Loucy (cell line): ENCODE data around the gene NANOS2.

ENCODE experiments used
- H2AFZ ChIP-seq: fragments of 200-600 bp; sonication (generic); 2 replicates; pipeline ENCODE4 v1.6.0; 2016; ENCODE audit warnings: antibody characterized with exemption, mild to moderate bottlenecking, low read length, moderate library complexity
- H3F3A ChIP-seq: fragments of 200-600 bp; 2 replicates; pipeline ENCODE4 v1.6.0; 2016; ENCODE audit warnings: antibody characterized with exemption, low read depth, mild to moderate bottlenecking
- H3K27me3 ChIP-seq: fragments of 200-600 bp; sonication (generic); 2 replicates; pipeline ENCODE4 v1.6.1; 2014; ENCODE audit warnings: low read length, mild to moderate bottlenecking; ENCODE audit not compliant: insufficient read depth, poor library complexity, severe bottlenecking
- H3K36me3 ChIP-seq: fragments of 200-600 bp; sonication (generic); 2 replicates; pipeline ENCODE4 v1.6.1; 2016; ENCODE audit warnings: low read length; ENCODE audit not compliant: insufficient read depth
- H3K4me1 ChIP-seq: fragments of 200-600 bp; sonication (generic); 2 replicates; pipeline ENCODE4 v1.5.1; 2014; ENCODE audit warnings: low read length, mild to moderate bottlenecking; ENCODE audit not compliant: insufficient read depth, poor library complexity, severe bottlenecking
- H3K4me2 ChIP-seq: fragments of 200-600 bp; sonication (generic); 2 replicates; pipeline ENCODE4 v1.6.0; 2014; ENCODE audit warnings: antibody characterized with exemption, low read length, low read depth, mild to moderate bottlenecking; ENCODE audit not compliant: poor library complexity, severe bottlenecking
- H3K4me3 ChIP-seq: fragments of 200-600 bp; sonication (generic); 2 replicates; pipeline ENCODE4 v1.5.1; 2014; ENCODE audit warnings: low read length, mild to moderate bottlenecking, mixed read lengths; ENCODE audit not compliant: poor library complexity, severe bottlenecking
- H3K79me2 ChIP-seq: fragments of 200-600 bp; sonication (generic); 2 replicates; pipeline ENCODE4 v1.6.1; 2014; ENCODE audit warnings: low read length; ENCODE audit not compliant: insufficient read depth
- H3K9ac ChIP-seq: fragments of 200-600 bp; sonication (generic); 2 replicates; pipeline ENCODE4 v1.6.0; 2014; ENCODE audit warnings: mild to moderate bottlenecking, low read depth, low read length, moderate library complexity; ENCODE audit not compliant: poor library complexity, severe bottlenecking
- H3K9me2 ChIP-seq: fragments of 200-600 bp; sonication (generic); replicated peaks from 2 replicates; pipeline ENCODE4 v1.6.1; 2016; ENCODE audit warnings: low read depth, low read length, mixed read lengths
- H3K9me3 ChIP-seq: fragments of 200-600 bp; sonication (generic); 2 replicates; pipeline ENCODE4 v1.6.1; 2014; ENCODE audit warnings: mild to moderate bottlenecking, antibody characterized with exemption, low read length, low read depth; ENCODE audit not compliant: insufficient read depth
- H4K20me1 ChIP-seq: fragments of 200-600 bp; sonication (generic); 2 replicates; pipeline ENCODE4 v1.6.0; 2014; ENCODE audit warnings: antibody characterized with exemption, low read length, mild to moderate bottlenecking; ENCODE audit not compliant: insufficient read depth, poor library complexity, severe bottlenecking
- EZH2phosphoT487 ChIP-seq: fragments of 200-600 bp; IDR thresholded peaks from 2 replicates; pipeline ENCODE4 v1.6.1; 2018; ENCODE audit warnings: antibody characterized with exemption, mild to moderate bottlenecking, moderate library complexity, borderline replicate concordance
- TF ChIP-seq, protein P1 (sequence below): fragments of 200-600 bp; sonication (generic); conservative IDR thresholded peaks from 2 replicates; pipeline ENCODE4 v1.5.1; 2014; ENCODE audit warnings: mild to moderate bottlenecking, antibody characterized with exemption, low read length

The NANOS2 gene

DNA sequence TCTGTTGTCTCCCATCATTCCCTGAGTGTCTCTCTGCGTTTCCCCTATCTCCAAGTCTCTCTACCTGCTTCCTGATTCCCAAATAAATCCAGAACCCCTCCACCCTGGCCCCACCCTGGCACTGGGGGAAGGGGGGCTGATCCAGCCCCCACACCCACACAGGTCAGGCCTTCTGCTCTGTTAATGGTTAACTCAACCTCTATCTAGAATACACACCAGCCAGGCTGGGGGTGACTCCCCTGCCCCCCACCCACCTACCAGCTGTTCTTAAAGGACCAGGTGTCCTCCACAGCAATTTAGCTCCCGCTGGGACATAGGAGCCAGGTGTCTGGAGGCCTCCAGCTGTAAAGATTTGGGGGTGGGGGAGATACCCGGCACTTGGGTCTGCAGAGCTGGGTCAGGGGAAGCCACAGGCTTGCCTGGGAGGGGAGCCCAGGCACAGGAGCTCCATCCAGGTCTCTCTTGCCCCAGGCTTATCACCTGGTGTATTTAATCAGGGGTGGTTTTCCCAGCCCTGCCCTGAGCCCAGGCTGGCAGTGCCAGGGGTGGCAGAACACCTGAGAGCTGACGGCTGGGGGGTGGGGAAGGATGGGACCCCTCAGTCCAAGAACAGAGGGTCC, 32.6 kb downstream of the NANOS2 start:
- Histone ChIP-seq H3F3A (no peaks in the 10 kb centered on the region), H3K36me3 (no peaks in the 10 kb centered on the region), H3K4me2 (no peak overlapping the region), H4K20me1 (peaks cover 27% of the 10 kb centered on the region), H3K9ac (no peak overlapping the region), H3K4me3 (no peak overlapping the region), H2AFZ (no peak overlapping the region), H3K9me3 (no peaks in the 10 kb centered on the region), H3K4me1 (peaks cover 27% of the 10 kb centered on the region), H3K79me2 (peaks cover 28% of the 10 kb centered on the region), H3K27me3 (no peaks in the 10 kb centered on the region), H3K9me2 (no peaks in the 10 kb centered on the region)
- TF ChIP-seq EZH2phosphoT487 = no peak
- TF ChIP-seq, protein P1, sequence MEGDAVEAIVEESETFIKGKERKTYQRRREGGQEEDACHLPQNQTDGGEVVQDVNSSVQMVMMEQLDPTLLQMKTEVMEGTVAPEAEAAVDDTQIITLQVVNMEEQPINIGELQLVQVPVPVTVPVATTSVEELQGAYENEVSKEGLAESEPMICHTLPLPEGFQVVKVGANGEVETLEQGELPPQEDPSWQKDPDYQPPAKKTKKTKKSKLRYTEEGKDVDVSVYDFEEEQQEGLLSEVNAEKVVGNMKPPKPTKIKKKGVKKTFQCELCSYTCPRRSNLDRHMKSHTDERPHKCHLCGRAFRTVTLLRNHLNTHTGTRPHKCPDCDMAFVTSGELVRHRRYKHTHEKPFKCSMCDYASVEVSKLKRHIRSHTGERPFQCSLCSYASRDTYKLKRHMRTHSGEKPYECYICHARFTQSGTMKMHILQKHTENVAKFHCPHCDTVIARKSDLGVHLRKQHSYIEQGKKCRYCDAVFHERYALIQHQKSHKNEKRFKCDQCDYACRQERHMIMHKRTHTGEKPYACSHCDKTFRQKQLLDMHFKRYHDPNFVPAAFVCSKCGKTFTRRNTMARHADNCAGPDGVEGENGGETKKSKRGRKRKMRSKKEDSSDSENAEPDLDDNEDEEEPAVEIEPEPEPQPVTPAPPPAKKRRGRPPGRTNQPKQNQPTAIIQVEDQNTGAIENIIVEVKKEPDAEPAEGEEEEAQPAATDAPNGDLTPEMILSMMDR = no peak

DNA sequence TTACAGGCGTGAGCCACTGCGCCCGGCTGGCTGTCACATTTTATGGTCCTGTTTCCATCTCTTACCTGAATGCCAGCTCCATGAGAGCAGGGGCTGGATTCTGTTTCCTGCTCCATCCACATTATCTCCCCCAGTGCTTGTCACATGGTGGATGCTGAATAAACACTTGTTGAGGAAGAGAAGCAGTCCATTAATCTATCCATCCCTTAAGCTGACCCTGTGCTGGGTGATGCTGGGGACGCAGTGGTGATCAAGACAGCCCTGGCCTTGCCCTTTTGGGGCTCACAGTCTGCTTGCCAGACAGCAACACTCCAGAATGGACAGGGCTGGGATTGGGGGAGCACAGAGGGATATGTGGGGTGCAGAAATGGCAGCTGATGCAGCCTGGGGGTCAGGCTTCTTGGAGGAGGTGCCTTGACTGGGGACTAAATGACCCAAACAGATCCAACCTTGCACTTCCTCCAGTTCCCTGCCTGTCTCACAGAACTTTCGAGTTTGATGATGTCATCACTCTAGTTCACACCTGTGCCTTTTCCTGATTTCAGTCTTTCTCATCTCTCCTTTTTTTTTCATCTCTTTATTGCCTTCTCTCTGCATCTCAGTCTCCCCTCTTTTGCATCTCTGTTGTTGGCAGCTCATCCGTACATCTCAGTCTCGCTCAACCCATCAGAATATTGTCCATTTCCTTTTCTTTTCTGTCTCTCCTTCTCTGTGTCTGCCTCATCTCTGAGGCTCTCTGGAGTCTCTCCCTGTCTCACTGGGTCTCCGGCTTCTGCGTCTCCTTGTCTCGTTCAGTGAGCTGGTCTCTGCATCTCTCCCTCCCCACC, 33.3 kb downstream of the NANOS2 start:
- no peaks in the 10 kb centered on the region for H3K27me3 ChIP-seq
- H3F3A ChIP-seq = no peaks in the 10 kb centered on the region
- H3K79me2 ChIP-seq = peaks cover 28% of the 10 kb centered on the region
- H3K36me3 ChIP-seq = no peaks in the 10 kb centered on the region
- peaks cover 27% of the 10 kb centered on the region for H4K20me1 ChIP-seq
- H3K4me1 ChIP-seq = peaks cover 31% of the 10 kb centered on the region
- no peaks in the 10 kb centered on the region for H3K9me2 ChIP-seq
- no peaks in the 10 kb centered on the region for H3K9me3 ChIP-seq
- no peak overlapping the region for H3K4me2 ChIP-seq
- no peak overlapping the region for H3K9ac ChIP-seq
- no peak for TF ChIP-seq EZH2phosphoT487
- TF ChIP-seq, protein P1 = no peak
- no peak overlapping the region for H2AFZ ChIP-seq
- no peak overlapping the region for H3K4me3 ChIP-seq

DNA sequence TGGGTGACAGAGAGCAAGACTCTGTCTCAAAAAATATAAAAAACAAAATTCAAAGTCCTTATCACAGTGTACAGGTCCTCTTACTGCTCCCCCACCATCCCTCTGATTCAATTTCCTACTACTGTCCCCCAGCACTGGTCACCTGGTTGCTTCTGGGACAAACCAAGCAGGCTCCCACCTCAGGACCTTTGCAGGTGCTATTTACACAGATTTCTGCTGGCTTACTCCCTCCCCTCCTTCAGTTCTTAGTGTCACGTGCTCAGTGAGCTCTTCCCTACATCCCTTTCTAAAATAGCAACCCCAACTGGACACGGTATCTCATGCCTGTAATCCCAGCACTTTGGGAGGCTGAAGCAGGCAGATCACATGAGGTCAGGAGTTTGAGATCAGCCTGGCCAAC, 34.6 kb downstream of the NANOS2 start:
- Histone ChIP-seq H3K9me2 (no peaks in the 10 kb centered on the region), H3K79me2 (peaks cover 22% of the 10 kb centered on the region), H4K20me1 (peaks cover 23% of the 10 kb centered on the region), H3F3A (no peaks in the 10 kb centered on the region), H2AFZ (no peak overlapping the region), H3K9me3 (no peaks in the 10 kb centered on the region), H3K27me3 (no peaks in the 10 kb centered on the region), H3K4me2 (no peak overlapping the region), H3K9ac (no peak overlapping the region), H3K4me1 (peaks cover 35% of the 10 kb centered on the region), H3K4me3 (no peak overlapping the region), H3K36me3 (no peaks in the 10 kb centered on the region)
- no peak for TF ChIP-seq EZH2phosphoT487
- TF ChIP-seq, protein P1 = no peak
